HepG2 (cell line): Measurements from ENCODE around the gene ZG16. TPM values are rescaled to one million over a fixed set of nuclear protein-coding genes. Genes with fewer than 3 reads are reported as not detected.

Experiments
- ARID3A ChIP-seq: IDR thresholded peaks from 2 replicates; pipeline ENCODE4 v1.6.1; 2012; ENCODE audit warnings: low read depth, low read length, improper control_type of control experiment
- ATRX ChIP-seq: sonication (generic); formaldehyde crosslinking; IDR thresholded peaks from 2 replicates; pipeline ENCODE4 v1.4.0; 2020; ENCODE audit warnings: missing genetic modification reagents, borderline replicate concordance
- HHEX ChIP-seq: IDR thresholded peaks from 2 replicates; pipeline ENCODE4 v1.6.1; 2016; ENCODE audit warnings: control low read depth
- KLF11 ChIP-seq: IDR thresholded peaks from 2 replicates; pipeline ENCODE4 v1.6.1; 2016; ENCODE audit warnings: missing compliant biosample characterization
- LRRFIP1 ChIP-seq: sonication (generic); formaldehyde crosslinking; conservative IDR thresholded peaks from 2 replicates; pipeline ENCODE4 v1.4.0; 2020; ENCODE audit warnings: missing genetic modification reagents
- MAZ ChIP-seq, 2 experiments: sonication (generic) in 1 of 2; formaldehyde crosslinking in 1 of 2; IDR thresholded peaks; 2 replicates each; pipeline versions ENCODE4 v1.5.0 to v1.6.1; 2012 to 2020; ENCODE audit warnings: low read depth in 2 of 2, mild to moderate bottlenecking in 2 of 2, borderline replicate concordance in 1 of 2, improper control_type of control experiment in 1 of 2, low read length in 1 of 2, missing genetic modification reagents in 1 of 2, moderate library complexity in 1 of 2
- NFIB ChIP-seq: sonication (generic); formaldehyde crosslinking; IDR thresholded peaks from 2 replicates; pipeline ENCODE4 v1.9.0; 2021; ENCODE audit warnings: missing genetic modification reagents, mild to moderate bottlenecking, borderline replicate concordance
- NONO ChIP-seq, 2 experiments: fragments of 450-650 bp in 1 of 2; sonication (generic) in 1 of 2; formaldehyde crosslinking in 1 of 2; IDR thresholded peaks in 1 of 2; conservative IDR thresholded peaks in 1 of 2; 2 replicates each; pipeline versions ENCODE4 v1.6.1 to v1.8.0; 2017 to 2022; ENCODE audit warnings: mild to moderate bottlenecking in 1 of 2, missing genetic modification reagents in 1 of 2, moderate library complexity in 1 of 2
- NR0B2 ChIP-seq: sonication (generic); formaldehyde crosslinking; IDR thresholded peaks from 2 replicates; pipeline ENCODE4 v1.4.0; 2020; ENCODE audit warnings: mild to moderate bottlenecking, missing genetic modification reagents
- PCBP1 ChIP-seq: fragments of 200-400 bp; formaldehyde crosslinking; IDR thresholded peaks from 2 replicates; pipeline ENCODE4 v1.6.1; 2017; ENCODE audit warnings: mild to moderate bottlenecking, low read depth, low read length, borderline replicate concordance
- POLR2A ChIP-seq, 2 experiments: IDR thresholded peaks; 2 replicates each; pipeline ENCODE4 v1.6.1; 2011; ENCODE audit warnings: low read depth in 2 of 2, low read length in 2 of 2, mild to moderate bottlenecking in 1 of 2, moderate library complexity in 1 of 2; ENCODE audit not compliant: insufficient read depth in 1 of 2
- SALL2 ChIP-seq: sonication (generic); formaldehyde crosslinking; IDR thresholded peaks from 2 replicates; pipeline ENCODE4 v1.8.1; 2023; ENCODE audit warnings: mild to moderate bottlenecking, missing genetic modification reagents, inconsistent platforms
- SIN3A ChIP-seq: IDR thresholded peaks from 2 replicates; pipeline ENCODE4 v1.6.1; 2011; ENCODE audit warnings: low read depth, mild to moderate bottlenecking, control low read depth, low read length, borderline replicate concordance
- STAT6 ChIP-seq: sonication (generic); formaldehyde crosslinking; IDR thresholded peaks from 2 replicates; pipeline ENCODE4 v1.4.0; 2020; ENCODE audit warnings: missing genetic modification reagents, mild to moderate bottlenecking, borderline replicate concordance
- TBX2 ChIP-seq: sonication (generic); formaldehyde crosslinking; IDR thresholded peaks from 2 replicates; pipeline ENCODE4 v1.5.0; 2020; ENCODE audit warnings: missing genetic modification reagents, mild to moderate bottlenecking, borderline replicate concordance
- THYN1 ChIP-seq: sonication (generic); formaldehyde crosslinking; IDR thresholded peaks from 2 replicates; pipeline ENCODE4 v1.8.1; 2023; ENCODE audit warnings: low read depth, mild to moderate bottlenecking, moderate library complexity, missing genetic modification reagents, borderline replicate concordance
- ZEB1 ChIP-seq: IDR thresholded peaks from 2 replicates; pipeline ENCODE4 v1.6.1; 2012; ENCODE audit warnings: mild to moderate bottlenecking, low read depth, inconsistent platforms; ENCODE audit not compliant: insufficient replicate concordance
- ZNF12 ChIP-seq: sonication (generic); formaldehyde crosslinking; IDR thresholded peaks from 2 replicates; pipeline ENCODE4 v1.5.0; 2020; ENCODE audit warnings: missing genetic modification reagents
- ZNF614 ChIP-seq: IDR thresholded peaks from 2 replicates; pipeline ENCODE4 v1.6.1; 2018; ENCODE audit warnings: missing biosample characterization, missing genetic modification reagents, inconsistent platforms, borderline replicate concordance
- ZNF776 ChIP-seq: sonication (generic); formaldehyde crosslinking; IDR thresholded peaks from 2 replicates; pipeline ENCODE4 v1.4.0; 2020; ENCODE audit warnings: mild to moderate bottlenecking, missing genetic modification reagents
- ZNF850 ChIP-seq: sonication (generic); formaldehyde crosslinking; conservative IDR thresholded peaks from 2 replicates; pipeline ENCODE4 v1.9.0; 2021; ENCODE audit warnings: mild to moderate bottlenecking, missing genetic modification reagents
- ZSCAN25 ChIP-seq: sonication (generic); formaldehyde crosslinking; IDR thresholded peaks from 2 replicates; pipeline ENCODE4 v1.8.0; 2022; ENCODE audit warnings: mild to moderate bottlenecking, missing genetic modification reagents
- polyA plus RNA-seq, 8 experiments: library from polyadenylated mRNA; depleted of rRNA in 3 of 8; stranded (reverse) in 7 of 8; unstranded in 1 of 8; fragments of >200 nt; fragmentation: Illumina TruSeq in 4 of 8; extraction: Trizol in 4 of 8; gene quantifications; 2 replicates each; pipeline versions ENCODE4 v1.2.1 to v1.2.3, GENCODE V29; 2011 to 2016; ENCODE audit warnings: low read depth in 4 of 8, missing spikeins in 1 of 8, mixed read lengths in 1 of 8; ENCODE audit not compliant: insufficient read depth in 1 of 8
- total RNA-seq, 5 experiments: library from RNA; depleted of rRNA; stranded (reverse); fragments of >200 nt; fragmentation: Illumina TruSeq; extraction: Trizol; gene quantifications; 2 replicates each; pipeline ENCODE4 v1.2.3, GENCODE V29; 2016; ENCODE audit warnings: low read depth in 1 of 5

The ZG16 gene
- total and polyA plus RNA-seq, 2 of the 13 experiments (the other 11 are each of a cell fraction or from before 2014, with no cell fraction given) = 0.04 to 0.07 TPM

- TF ChIP-seq ZSCAN25 (CRISPR knock-in tag) (no peak), NFIB (CRISPR knock-in tag) (no peak), POLR2A (IDR thresholded peaks at IDR 0.05; ENCODE audit: insufficient read depth in 1 of 2, low read depth in 2 of 2, low read length in 2 of 2) (no peak), THYN1 (CRISPR knock-in tag) (no peak), LRRFIP1 (CRISPR knock-in tag) (no peak), ZNF614 (CRISPR knock-in tag) (no peak), ATRX (CRISPR knock-in tag) (no peak), ARID3A (no peak), SIN3A (no peak), KLF11 (CRISPR knock-in tag) (no peak), NR0B2 (CRISPR knock-in tag) (peak; percentile 61; the same call in 1 of the 2 replicates), ZNF850 (CRISPR knock-in tag) (peak; percentile 100), MAZ (IDR thresholded peaks at IDR 0.05; ENCODE audit: borderline replicate concordance, low read depth, low read length) (no peak), MAZ (CRISPR knock-in tag; IDR thresholded peaks at IDR 0.05; ENCODE audit: low read depth) (no peak), TBX2 (no peak), HHEX (CRISPR knock-in tag) (no peak), SALL2 (CRISPR knock-in tag) (no peak), STAT6 (no peak), PCBP1 (no peak), ZNF776 (CRISPR knock-in tag) (no peak), ZNF12 (CRISPR knock-in tag) (no peak), NONO (IDR thresholded peaks at IDR 0.05) (no peak), NONO (CRISPR knock-in tag; conservative IDR thresholded peaks at IDR 0.05) (no peak), ZEB1 (no peak)
Observed at GRCh38 chr16:29747947-29748759, 29.9 kb upstream of the ZG16 start (continued).
